Activated gamma-delta T cell (primary cell): Measurements from ENCODE around the gene TMPRSS4.

Source experiments
- DNase-seq: peaks from one replicate; lab custom pipeline; 2025; lab: John Stamatoyannopoulos, UW
- total RNA-seq, 2 donors: gene quantifications; one replicate each; lab custom pipeline; 2026; lab: John Stamatoyannopoulos, UW

The TMPRSS4 gene
- total RNA-seq, result 0 to 0.09 reads per million in 2 donors

DNA sequence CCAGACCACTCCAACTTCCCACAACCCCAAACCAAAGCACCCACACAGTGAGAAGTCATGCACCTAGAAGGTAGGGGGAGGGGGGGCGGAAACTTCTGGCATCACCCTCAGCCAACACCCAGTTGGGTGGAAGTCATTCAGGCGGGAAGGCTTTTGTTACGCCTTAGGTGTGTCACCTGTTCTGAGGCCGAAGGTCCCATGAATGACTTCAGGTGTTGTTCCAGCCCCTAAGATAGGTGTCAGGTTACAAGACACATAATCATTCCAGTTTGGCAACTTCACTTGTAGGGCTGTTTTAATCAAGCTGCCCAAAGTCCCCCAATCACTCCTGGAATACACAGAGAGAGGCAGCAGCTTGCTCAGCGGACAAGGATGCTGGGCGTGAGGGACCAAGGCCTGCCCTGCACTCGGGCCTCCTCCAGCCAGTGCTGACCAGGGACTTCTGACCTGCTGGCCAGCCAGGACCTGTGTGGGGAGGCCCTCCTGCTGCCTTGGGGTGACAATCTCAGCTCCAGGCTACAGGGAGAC, at the start of gene TMPRSS4:
TSS of gene TMPRSS4 (plus strand) at position 325 of the 528 bp plus-strand sequence. CDS start 225 bp downstream, outside the sequence.
- no peak for DNase-seq

DNA sequence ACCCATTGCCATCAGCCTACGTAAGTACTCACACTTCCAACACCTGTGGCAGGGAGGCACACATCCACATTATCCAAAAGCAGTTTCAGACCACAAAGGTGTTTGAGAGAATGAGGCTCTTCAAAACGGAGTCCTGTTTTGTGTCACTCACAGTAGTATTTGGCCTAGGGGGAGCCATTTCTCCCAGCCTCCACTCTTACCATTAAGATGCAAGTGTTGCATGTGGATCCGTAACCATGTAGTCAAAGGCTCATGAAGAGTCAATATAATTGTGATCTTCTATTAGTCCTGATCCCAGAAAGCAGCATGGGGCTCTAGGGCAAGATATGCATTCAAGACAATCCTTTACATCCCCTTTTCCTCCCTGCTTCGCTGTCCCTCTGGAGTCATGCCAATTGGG, 49.2 kb upstream of the TMPRSS4 start:
- DNase-seq, result no peak

DNA sequence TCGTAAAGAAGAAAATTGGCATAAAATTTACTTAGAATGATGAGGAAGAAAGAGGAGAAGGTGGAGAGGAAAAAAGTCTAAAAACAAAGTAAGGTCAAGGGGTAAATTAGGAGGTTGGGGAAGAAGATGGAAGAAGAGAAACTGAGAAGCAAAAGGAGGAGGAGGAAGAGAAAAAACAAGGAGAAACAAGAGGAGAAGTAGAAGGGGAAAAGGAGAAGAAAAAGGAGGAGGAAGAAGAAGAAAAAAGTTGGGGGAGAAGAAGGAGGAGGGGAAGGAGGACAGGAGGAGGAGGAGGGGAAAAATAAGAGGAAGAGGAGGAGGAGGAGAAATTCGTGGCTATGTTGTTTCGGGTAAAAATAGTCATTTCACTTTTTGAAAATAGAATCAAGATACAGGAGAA, 48.3 kb upstream of the TMPRSS4 start:
- DNase-seq, result no peak

DNA sequence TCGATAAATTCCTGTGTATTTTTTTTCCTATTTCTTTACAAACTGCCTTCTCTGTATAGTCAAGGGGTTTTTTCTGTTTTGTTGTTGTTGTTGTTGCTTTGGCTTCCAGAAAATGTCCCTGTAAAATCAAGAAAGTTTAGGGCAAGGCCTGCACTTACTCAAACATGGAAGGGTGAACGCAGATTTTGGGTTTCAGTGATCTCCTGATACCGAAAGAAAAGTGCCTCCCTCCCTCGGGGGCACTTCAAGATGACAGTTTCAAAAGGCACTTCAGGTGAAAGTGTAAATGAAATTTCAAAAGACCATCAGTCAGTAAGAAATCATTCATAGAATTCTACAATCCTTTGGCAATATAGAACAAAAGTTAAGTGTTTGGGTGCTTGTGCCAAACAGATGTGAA, 43.4 kb upstream of the TMPRSS4 start:
- DNase-seq, result no peak

GRCh38 chr11:118042141-118042540, 34.7 kb upstream of the TMPRSS4 start:
- no peak for DNase-seq

- no peak for DNase-seq
These were observed 34.1 kb upstream of the TMPRSS4 start for GRCh38 chr11:118042796-118043195.

DNA sequence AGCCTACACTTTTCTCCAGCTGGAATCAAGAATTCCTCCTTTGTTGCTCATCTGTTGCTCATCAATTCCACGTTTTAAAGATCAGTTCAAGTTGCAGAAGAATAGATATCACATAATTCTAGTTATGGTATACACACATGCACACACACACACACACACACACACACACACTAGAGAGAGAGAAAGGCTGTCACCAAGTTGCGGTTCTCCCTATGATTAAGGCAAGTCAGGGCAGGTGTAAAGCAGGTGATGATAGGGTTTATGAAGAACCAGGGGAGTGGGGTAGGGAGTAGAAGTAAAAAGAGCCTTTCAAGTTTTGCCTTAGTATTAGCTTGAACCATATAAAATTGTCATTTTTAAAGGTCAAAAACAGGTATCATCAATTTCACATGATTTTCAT, 31.7 kb upstream of the TMPRSS4 start:
- DNase-seq, result no peak

- DNase-seq, result no peak
These were observed 30.6 kb upstream of the TMPRSS4 start for GRCh38 chr11:118046051-118046963.

DNA sequence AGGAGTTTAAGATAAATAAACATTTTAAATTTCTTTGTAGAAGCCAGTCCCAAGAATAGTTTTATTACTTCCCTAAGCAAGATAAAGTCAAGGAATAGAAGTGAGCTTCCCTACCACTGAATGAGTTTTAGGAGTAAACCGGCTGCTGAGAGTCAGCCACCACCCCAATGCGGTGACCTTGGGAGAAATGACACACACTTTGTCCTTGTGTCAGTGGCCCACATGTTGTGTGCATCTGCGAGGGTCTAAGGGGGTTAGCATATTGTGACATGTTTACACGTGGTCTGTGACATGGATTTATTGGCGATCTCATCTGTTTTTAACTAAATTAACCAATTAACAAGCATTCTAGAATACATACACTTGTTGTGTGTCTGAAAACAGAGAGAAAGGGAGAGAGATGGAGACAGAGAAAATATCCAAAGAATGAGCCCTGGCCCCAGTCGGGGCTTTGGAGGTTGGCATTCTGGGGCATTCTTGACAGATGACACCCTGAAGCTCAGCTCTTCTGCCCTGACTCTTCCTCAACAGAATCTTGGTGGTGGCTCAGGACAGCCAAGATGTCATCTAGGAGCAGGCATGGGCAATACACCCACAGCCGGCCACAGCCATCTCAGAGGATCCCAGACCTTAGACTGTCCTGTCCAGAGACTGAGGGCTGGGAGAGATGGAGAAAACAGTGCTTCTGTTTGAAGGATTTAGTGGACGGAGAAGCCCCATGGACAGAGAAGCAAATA, 29.7 kb upstream of the TMPRSS4 start:
- DNase-seq, result no peak

DNA sequence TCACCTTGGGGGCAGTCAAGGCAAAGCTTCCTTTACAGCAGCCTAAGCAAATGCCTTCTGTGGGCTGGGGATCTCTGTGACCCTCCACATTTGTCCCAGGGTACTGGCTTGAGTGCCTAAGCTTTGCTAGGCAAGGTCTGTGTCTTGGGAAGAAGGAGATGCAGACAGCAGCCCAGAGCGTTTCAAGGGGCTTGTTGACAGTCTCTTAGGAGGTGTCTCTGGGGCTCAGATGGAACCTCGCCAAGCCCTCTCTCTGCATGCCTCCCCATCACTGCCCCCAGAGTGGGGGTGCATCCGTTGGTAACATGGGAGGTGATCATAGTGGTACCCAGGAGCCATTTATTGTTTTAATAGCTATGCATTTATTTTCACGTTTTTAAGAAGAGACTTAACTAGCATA, 29.1 kb upstream of the TMPRSS4 start:
- no peak for DNase-seq

DNA sequence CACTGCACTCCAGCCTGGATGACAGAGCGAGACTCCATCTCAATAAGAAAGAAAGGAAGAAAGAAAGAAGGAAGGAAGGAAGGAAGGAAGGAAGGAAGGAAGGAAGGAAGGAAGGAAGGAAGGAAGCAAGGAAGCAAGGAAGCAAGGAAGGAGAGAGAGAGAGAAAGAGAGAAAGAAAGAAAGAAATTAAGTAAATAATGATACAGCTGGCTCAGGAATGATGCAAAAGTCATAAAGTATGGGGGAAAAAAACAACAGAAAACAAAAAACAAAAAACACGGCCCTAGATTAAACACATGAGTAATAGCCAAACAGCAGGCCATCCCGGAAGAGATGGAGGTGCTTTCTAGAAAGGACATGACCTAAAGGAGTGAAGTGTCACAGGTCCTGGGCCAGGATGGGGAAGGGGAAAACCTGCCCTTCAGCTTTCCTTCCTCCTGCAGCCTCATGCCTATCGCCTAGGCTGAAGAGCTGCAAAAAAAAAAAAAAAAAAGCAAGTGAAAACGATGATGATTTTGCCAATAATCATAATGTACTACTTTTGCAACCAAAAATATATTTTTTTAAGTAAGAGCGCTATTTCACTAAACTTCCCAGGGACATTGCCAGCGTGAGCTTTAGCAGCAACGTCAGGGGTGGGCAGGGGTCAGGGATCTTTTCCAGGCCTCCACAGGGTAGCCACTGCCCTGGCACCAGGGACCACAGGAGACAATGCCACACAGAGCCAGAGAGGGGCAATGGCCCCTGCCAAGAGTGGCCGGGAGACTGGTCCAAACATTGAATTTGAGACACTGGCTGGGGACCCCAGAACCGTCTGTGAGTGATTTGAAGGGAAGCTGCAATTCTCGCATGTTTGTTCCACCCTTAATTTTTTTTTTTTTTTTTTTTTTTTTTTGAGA, 28.2 kb upstream of the TMPRSS4 start:
- DNase-seq, result no peak

- DNase-seq, result no peak
These were observed 27.1 kb upstream of the TMPRSS4 start for GRCh38 chr11:118049771-118050170.

- DNase-seq, result no peak
These were observed 26.5 kb upstream of the TMPRSS4 start for GRCh38 chr11:118050208-118050891.

GRCh38 chr11:118051136-118051610, 25.7 kb upstream of the TMPRSS4 start:
- no peak for DNase-seq

DNA sequence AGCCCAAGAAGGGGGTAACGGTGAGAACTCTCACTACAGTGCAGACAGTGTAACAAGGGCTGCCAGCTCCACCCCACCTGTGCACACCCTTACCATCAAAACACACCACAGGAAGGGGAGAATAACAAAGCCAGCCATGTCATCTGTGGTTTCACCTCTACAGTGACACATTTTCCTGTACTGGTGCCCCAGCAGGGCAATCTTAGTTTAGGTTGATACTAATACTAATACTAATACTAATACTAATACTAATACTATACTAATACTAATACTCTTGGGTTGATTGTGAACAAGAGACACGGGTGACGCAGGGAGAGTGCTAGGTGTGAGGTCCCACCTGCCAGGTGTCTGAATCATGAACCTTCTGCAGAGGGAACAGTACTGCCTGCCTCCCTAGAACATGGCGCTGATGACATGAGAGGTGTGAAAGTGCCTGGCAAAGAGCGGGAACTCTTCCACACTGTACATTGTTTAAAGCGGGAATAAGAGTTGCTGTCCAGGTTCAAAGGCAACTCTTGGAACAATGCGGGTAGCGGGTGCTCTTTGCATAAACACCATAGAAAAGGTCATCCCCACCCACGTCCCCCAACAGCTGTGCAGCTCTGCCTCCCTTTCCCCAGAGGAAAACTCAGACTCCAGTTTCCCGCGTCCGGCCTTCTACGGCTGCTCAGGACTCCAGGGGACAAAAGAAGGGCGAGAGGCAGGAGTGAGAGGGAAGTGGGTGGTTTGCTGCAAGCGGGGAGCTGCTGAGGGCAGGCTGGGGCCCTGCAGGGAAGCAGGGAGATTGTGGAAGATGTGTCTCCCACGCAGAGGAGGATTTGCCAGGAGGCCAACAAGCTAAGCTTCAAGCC, 25.0 kb upstream of the TMPRSS4 start:
- no peak for DNase-seq

DNA sequence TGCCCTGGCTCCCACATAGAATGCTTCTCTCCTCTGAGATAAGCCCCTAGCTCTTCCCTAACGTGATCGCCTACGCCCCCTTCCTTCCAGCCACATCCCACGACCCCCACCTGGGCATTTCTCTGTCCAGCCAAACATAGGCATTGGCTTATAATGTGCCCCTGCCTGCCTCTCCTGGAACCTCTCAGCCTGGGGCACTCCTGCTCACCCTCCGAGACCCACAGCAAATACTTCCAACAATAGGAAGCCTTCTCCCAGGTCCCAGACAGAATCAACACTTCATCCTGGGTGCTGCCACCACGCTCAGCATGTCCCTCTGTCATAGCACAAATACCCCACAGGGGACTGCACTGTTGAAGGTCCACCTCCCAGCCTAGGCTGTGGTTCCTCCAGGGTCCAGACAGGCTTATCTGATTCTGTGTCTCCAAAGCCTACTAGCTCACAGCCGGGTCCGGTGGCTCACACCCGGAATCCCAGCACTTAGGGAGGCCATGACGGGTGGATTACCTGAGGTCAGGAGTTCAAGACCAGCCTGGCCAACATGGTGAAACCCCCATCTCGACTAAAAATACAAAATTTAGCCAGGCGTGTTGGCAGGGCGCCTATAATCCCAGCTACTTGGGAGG, 24.2 kb upstream of the TMPRSS4 start:
- no peak for DNase-seq

DNA sequence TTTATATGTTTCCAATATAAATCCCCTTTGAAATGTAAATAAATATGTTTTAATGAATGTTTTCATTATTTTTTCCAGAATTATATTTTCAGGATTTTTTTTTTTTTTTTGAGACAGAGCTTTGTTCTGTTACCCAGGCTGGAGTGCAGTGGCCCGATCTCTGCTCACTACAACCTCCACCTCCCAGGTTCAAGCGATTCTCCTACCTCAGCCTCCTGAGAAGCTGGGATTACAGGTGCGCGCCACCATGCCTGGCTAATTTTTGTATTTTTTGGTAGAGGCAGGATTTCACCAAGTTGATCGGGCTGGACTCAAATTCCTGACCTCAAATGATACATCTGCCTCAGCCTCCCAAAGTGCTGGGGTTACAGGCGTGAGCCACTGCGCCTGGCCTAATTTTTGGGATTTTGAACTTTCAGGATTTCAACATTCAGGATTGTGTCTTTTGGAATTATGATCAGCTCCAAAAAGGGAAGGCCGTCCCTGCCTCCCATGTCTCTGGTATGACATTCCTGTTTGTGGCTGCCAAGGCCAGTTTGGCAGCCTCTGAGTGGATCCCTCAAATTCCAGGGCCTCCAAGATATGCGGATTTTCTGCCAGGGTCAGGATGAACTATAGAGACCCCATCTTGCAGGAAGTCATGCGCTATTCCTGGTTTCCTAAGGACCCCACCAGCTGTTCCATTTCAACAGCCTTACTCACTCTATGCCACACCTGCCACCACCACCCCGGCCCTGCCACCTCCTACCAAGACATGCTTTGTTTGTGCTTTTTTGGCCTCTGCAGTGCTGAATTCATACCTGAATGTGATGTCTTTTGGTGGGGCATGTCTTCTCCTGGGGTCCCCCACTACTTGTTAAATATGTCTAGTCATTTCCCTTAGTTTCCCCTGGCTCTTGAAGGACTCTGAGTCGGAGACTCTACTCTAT, 21.9 kb upstream of the TMPRSS4 start:
- no peak for DNase-seq

DNA sequence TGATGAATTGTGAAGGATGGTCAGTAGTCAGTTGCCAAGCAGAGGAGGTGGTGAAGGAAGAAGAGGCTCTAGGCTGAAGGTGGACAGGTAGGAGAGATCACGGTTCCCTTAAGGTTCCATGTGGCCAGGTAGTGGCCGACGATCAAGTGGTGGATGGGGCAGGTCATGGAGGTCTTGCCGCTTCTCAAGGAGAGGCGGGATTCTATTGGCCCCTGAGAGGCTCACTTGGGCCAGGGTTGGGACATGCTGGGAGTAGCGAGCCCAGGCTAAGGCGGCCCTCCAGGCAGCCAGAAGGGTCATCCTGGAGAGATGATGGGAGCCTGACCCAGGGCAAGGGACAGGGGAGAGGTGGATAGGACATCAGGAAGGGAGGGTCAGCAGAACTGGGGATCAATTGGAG, 20.9 kb upstream of the TMPRSS4 start:
- no peak for DNase-seq
